Measurements from ENCODE around the gene ROCK2. TPM values are rescaled to one million over a fixed set of nuclear protein-coding genes. Genes with fewer than 3 reads are reported as not detected.

Gene ROCK2
- total and polyA plus RNA-seq, 2 donors (not counting 1 experiment from before 2014, with no cell fraction given) = 2.3 to 30.2 TPM

DNA sequence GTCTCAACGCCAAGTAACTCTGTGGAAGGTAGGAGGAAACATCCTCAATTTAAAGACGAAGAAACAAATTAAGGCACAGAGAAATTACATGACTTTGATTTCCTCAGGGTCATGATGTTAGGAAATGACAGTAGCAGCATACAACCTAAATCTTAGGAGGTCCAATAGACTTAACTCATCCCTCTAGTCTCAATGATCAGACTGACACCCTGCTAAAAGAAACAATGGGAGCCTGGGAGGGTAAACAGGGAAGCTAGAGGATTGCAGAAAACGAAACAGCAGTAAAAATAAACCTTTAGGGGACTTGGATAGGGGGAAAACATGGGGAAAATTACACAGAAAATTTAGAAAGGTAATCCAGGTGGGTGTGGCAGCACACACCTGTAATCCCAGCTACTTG lies 56.0 kb downstream of the ROCK2 start:
- ChIA-PET POLR2A (no interaction called here), CTCF (no interaction called here)
- Histone ChIP-seq H3K27me3 (replicated peaks in 1 of 4; ENCODE audit: control extremely low read depth in 1 of 4, control insufficient read depth in 3 of 4, insufficient read depth in 4 of 4, low read length in 3 of 4) (no peaks in the 10 kb centered on the region), H4K20me1 (ENCODE audit: control insufficient read depth, insufficient read depth, low read length, poor library complexity, severe bottlenecking) (peaks cover 18% of the 10 kb centered on the region), H2AFZ (ENCODE audit: insufficient read depth, low read depth, low read length, poor library complexity, severe bottlenecking) (no peak overlapping the region), H3K4me2 (replicated peaks; ENCODE audit: low read depth, low read length, poor library complexity, severe bottlenecking) (no peak overlapping the region), H3K9me3 (ENCODE audit: control extremely low read depth in 1 of 3, control insufficient read depth in 2 of 3, insufficient read depth in 1 of 3, low read length in 2 of 3) (peaks cover 6 to 9% (median 6%) of the 10 kb centered on the region in 3 donors), H3K36me3 (replicated peaks in 1 of 2; ENCODE audit: control extremely low read depth in 1 of 2, control insufficient read depth in 1 of 2, extremely low read depth in 1 of 2, insufficient read depth in 2 of 2, low read length in 1 of 2) (peaks cover 5 to 12% of the 10 kb centered on the region in 2 experiments), H3K79me2 (ENCODE audit: control insufficient read depth, insufficient read depth, low read length) (peaks cover 33% of the 10 kb centered on the region), H3K4me1 (ENCODE audit: control insufficient read depth in 2 of 2, insufficient read depth in 2 of 2, low read length in 2 of 2) (peaks cover 4 to 7% of the 10 kb centered on the region in 2 donors), H3K9ac (ENCODE audit: low read length) (no peak overlapping the region), H3K4me3 (ENCODE audit: control extremely low read depth in 1 of 5, extremely low read depth in 1 of 5, insufficient read depth in 1 of 5, low read depth in 2 of 5, low read length in 4 of 5) (no peak overlapping the region), H3K27ac (ENCODE audit: low read length in 2 of 2) (no peak overlapping the region)
- no peak for ATAC-seq (ENCODE audit: low read depth)
- WGBS (ENCODE audit: insufficient coverage) = 100% methylated on average over 1 of the region's 3 CpGs
- Mint-ChIP-seq H3K27me3 (no peaks in the 10 kb centered on the region), H3K27ac (peak overlapping the region; percentile 67), H3K9me3 (ENCODE audit: insufficient read depth) (peaks cover 5% of the 10 kb centered on the region), H3K4me1 (peaks cover 30% of the 10 kb centered on the region), H3K4me3 (no peak overlapping the region)
- intact Hi-C loops (cut with micrococcal nuclease) = no loop called here
- no peak for TF ChIP-seq EZH2 (IDR thresholded peaks at IDR 0.05; ENCODE audit: borderline replicate concordance, insufficient read depth, low read depth, low read length, poor library complexity, severe bottlenecking)
- TF ChIP-seq, protein P1, sequence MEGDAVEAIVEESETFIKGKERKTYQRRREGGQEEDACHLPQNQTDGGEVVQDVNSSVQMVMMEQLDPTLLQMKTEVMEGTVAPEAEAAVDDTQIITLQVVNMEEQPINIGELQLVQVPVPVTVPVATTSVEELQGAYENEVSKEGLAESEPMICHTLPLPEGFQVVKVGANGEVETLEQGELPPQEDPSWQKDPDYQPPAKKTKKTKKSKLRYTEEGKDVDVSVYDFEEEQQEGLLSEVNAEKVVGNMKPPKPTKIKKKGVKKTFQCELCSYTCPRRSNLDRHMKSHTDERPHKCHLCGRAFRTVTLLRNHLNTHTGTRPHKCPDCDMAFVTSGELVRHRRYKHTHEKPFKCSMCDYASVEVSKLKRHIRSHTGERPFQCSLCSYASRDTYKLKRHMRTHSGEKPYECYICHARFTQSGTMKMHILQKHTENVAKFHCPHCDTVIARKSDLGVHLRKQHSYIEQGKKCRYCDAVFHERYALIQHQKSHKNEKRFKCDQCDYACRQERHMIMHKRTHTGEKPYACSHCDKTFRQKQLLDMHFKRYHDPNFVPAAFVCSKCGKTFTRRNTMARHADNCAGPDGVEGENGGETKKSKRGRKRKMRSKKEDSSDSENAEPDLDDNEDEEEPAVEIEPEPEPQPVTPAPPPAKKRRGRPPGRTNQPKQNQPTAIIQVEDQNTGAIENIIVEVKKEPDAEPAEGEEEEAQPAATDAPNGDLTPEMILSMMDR (IDR thresholded peaks at IDR 0.05) = no peak
- no peak for DNase-seq

DNA sequence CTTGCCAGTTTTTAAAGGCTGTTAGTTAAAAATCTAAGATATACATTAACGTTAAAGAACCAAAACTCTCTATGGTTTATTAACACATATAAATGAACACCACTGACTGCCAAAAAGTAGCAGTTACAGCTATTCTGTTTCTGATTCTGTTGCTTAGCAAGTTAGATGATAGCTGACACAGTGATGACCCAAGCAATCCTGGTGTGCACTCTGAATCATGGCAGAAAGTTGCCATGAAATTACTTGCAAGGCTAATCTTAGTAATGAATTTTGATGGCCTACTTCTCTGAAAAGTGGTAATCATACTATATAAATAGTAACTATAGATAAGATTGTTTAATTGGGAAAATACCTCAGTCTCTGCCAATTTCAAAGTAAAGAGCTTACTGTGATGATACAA lies 57.7 kb downstream of the ROCK2 start:
- Histone ChIP-seq H3K27me3 (replicated peaks in 1 of 4; ENCODE audit: control extremely low read depth in 1 of 4, control insufficient read depth in 3 of 4, insufficient read depth in 4 of 4, low read length in 3 of 4) (no peaks in the 10 kb centered on the region), H3K4me2 (replicated peaks; ENCODE audit: low read depth, low read length, poor library complexity, severe bottlenecking) (no peak overlapping the region), H3K4me3 (ENCODE audit: control extremely low read depth in 1 of 5, extremely low read depth in 1 of 5, insufficient read depth in 1 of 5, low read depth in 2 of 5, low read length in 4 of 5) (no peak overlapping the region), H3K9ac (ENCODE audit: low read length) (no peak overlapping the region), H4K20me1 (ENCODE audit: control insufficient read depth, insufficient read depth, low read length, poor library complexity, severe bottlenecking) (peaks cover 13% of the 10 kb centered on the region), H3K4me1 (ENCODE audit: control insufficient read depth in 2 of 2, insufficient read depth in 2 of 2, low read length in 2 of 2) (no peaks in the 10 kb centered on the region), H3K79me2 (ENCODE audit: control insufficient read depth, insufficient read depth, low read length) (peaks cover 29% of the 10 kb centered on the region), H2AFZ (ENCODE audit: insufficient read depth, low read depth, low read length, poor library complexity, severe bottlenecking) (no peak overlapping the region), H3K36me3 (replicated peaks in 1 of 2; ENCODE audit: control extremely low read depth in 1 of 2, control insufficient read depth in 1 of 2, extremely low read depth in 1 of 2, insufficient read depth in 2 of 2, low read length in 1 of 2) (peaks cover 5 to 12% of the 10 kb centered on the region in 2 experiments), H3K9me3 (ENCODE audit: control extremely low read depth in 1 of 3, control insufficient read depth in 2 of 3, insufficient read depth in 1 of 3, low read length in 2 of 3) (peaks cover 6 to 12% (median 9%) of the 10 kb centered on the region in 3 donors), H3K27ac (ENCODE audit: low read length in 2 of 2) (no peak overlapping the region)
- no peaks in the 10 kb centered on the region for H3K27me3 Mint-ChIP-seq
- peaks cover 18% of the 10 kb centered on the region for H3K4me1 Mint-ChIP-seq
- H3K9me3 Mint-ChIP-seq (ENCODE audit: insufficient read depth) = peaks cover 5% of the 10 kb centered on the region
- H3K27ac Mint-ChIP-seq = no peak overlapping the region
- POLR2A ChIA-PET = no interaction called here
- CTCF ChIA-PET = interaction anchor here (0.6 kb wide), 1 partner anchor 113 kb away, joined by 3 read pairs; no protein-coding TSS in a partner anchor
- ATAC-seq (ENCODE audit: low read depth) (no peak), DNase-seq (no peak)
- TF ChIP-seq, protein P1 (IDR thresholded peaks at IDR 0.05) = no peak
- no peak for TF ChIP-seq EZH2 (IDR thresholded peaks at IDR 0.05; ENCODE audit: borderline replicate concordance, insufficient read depth, low read depth, low read length, poor library complexity, severe bottlenecking)
- intact Hi-C loops (cut with micrococcal nuclease) = no loop called here
- no CpG with 5 or more reads among the region's 1 CpG for WGBS (ENCODE audit: insufficient coverage)
- H3K4me3 Mint-ChIP-seq = no peak overlapping the region
